ENCODE results near the gene RAB4A. TPM values are rescaled to one million over a fixed set of nuclear protein-coding genes. Genes with fewer than 3 reads are reported as not detected.

RAB4A gene
- total and polyA plus RNA-seq, 9 of the 15 experiments (the other 6 are each of a cell fraction or from before 2014, with no cell fraction given), result 8.3 to 61.0 (median 26.7) TPM

DNA sequence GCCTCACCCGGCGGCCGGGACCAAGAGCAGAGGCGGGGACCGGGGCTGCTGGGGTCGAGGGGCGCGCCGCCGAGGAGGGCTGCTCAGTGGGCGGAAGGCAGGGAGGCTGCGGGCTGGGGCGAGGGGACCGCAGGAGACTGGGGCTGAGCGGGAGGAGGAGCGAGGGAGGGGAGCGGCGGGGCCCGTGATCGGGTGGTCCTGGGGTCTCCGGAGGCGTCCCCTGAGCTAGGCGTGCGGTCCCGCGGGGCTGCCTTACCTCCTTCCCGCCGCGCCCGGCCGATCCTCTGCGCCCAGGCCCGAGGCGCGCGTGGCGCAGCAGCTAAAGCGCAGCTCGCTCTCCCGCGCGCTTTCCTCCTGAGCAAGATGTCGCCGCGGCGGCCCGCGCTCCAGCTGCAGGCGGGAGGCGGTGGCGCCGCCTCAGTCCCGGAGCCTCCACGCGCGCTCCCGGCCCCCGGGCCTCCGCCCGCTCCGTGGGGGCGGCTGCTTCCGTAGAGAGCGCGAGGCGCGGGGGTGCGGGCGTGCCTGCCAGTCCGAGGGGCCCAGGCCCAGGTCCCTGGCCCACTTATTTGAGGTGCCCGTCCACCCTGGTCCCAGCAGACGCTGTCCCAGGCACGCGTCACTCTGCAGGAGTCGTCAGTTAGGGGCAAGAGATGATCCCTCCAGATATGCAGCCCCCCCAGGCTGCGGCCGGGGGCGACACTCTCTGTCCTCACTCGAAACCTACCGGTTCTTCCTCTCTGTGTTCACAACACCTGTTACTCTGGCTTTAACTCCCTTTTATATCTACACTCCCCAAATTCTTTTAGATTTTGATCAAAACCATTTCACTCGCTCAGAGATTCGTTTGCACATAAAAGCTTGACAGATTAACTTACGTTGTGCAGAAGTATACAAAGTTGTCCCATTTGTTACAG is 72.0 kb downstream of the RAB4A start, which contains the start of gene CCSAP (continued):
- TF ChIP-seq, protein P1, sequence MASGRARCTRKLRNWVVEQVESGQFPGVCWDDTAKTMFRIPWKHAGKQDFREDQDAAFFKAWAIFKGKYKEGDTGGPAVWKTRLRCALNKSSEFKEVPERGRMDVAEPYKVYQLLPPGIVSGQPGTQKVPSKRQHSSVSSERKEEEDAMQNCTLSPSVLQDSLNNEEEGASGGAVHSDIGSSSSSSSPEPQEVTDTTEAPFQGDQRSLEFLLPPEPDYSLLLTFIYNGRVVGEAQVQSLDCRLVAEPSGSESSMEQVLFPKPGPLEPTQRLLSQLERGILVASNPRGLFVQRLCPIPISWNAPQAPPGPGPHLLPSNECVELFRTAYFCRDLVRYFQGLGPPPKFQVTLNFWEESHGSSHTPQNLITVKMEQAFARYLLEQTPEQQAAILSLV (tag; IDR thresholded peaks at IDR 0.05), result no peak
- TF ChIP-seq, protein P2, sequence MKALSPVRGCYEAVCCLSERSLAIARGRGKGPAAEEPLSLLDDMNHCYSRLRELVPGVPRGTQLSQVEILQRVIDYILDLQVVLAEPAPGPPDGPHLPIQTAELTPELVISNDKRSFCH (CRISPR knock-in tag; IDR thresholded peaks at IDR 0.05), result no peak
- TF ChIP-seq, protein P2 (tag; IDR thresholded peaks at IDR 0.05), result peak; percentile 87
- TF ChIP-seq ARNT (IDR thresholded peaks at IDR 0.05), result no peak
- TF ChIP-seq XRCC4 (IDR thresholded peaks at IDR 0.05; ENCODE audit: extremely low read depth, insufficient read depth, insufficient read length), result no peak
- TF ChIP-seq STAT5B (CRISPR knock-in tag; IDR thresholded peaks at IDR 0.05), result no peak
- no peak for TF ChIP-seq ZNF785 (CRISPR knock-in tag; IDR thresholded peaks at IDR 0.05)
- TF ChIP-seq ZNF124 (CRISPR knock-in tag; IDR thresholded peaks at IDR 0.05), result no peak
- no peak for TF ChIP-seq ZNF3 (CRISPR knock-in tag; IDR thresholded peaks at IDR 0.05)
- 0 out of 4 replicates have a peak, but pooled peaks of 1 of the 2 experiments have one; percentile 42 for TF ChIP-seq FOXK2 (conservative IDR thresholded peaks at IDR 0.05 in 1 of 2, IDR thresholded peaks at IDR 0.05 in 1 of 2; ENCODE audit: low read depth in 2 of 2)
- TF ChIP-seq NBN (IDR thresholded peaks at IDR 0.05; ENCODE audit: low read depth), result no peak
- no peak for TF ChIP-seq FOXM1 (IDR thresholded peaks at IDR 0.05; ENCODE audit: low read depth)
- no peak for TF ChIP-seq FOXM1 (CRISPR knock-in tag; IDR thresholded peaks at IDR 0.05; ENCODE audit: low read depth)
- TF ChIP-seq, protein P3, sequence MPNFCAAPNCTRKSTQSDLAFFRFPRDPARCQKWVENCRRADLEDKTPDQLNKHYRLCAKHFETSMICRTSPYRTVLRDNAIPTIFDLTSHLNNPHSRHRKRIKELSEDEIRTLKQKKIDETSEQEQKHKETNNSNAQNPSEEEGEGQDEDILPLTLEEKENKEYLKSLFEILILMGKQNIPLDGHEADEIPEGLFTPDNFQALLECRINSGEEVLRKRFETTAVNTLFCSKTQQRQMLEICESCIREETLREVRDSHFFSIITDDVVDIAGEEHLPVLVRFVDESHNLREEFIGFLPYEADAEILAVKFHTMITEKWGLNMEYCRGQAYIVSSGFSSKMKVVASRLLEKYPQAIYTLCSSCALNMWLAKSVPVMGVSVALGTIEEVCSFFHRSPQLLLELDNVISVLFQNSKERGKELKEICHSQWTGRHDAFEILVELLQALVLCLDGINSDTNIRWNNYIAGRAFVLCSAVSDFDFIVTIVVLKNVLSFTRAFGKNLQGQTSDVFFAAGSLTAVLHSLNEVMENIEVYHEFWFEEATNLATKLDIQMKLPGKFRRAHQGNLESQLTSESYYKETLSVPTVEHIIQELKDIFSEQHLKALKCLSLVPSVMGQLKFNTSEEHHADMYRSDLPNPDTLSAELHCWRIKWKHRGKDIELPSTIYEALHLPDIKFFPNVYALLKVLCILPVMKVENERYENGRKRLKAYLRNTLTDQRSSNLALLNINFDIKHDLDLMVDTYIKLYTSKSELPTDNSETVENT (CRISPR knock-in tag; IDR thresholded peaks at IDR 0.05), result peak; percentile 82
- peak; percentile 83 for TF ChIP-seq U2AF1 (optimal IDR thresholded peaks at IDR 0.05; ENCODE audit: low read depth, low read length)
- peak; percentile 81 for TF ChIP-seq RBFOX2 (IDR thresholded peaks at IDR 0.05; ENCODE audit: low read depth, low read length)
- no peak for TF ChIP-seq NCOA1 (IDR thresholded peaks at IDR 0.05; ENCODE audit: low read depth)
- TF ChIP-seq SNRNP70 (optimal IDR thresholded peaks at IDR 0.05; ENCODE audit: low read depth, low read length), result no peak
- no peak for TF ChIP-seq SP2 (IDR thresholded peaks at IDR 0.05; ENCODE audit: extremely low read depth, low read depth, low read length, poor library complexity, severe bottlenecking)
- no peak for TF ChIP-seq MAFF (IDR thresholded peaks at IDR 0.05; ENCODE audit: low read length)
- TF ChIP-seq, protein P4, sequence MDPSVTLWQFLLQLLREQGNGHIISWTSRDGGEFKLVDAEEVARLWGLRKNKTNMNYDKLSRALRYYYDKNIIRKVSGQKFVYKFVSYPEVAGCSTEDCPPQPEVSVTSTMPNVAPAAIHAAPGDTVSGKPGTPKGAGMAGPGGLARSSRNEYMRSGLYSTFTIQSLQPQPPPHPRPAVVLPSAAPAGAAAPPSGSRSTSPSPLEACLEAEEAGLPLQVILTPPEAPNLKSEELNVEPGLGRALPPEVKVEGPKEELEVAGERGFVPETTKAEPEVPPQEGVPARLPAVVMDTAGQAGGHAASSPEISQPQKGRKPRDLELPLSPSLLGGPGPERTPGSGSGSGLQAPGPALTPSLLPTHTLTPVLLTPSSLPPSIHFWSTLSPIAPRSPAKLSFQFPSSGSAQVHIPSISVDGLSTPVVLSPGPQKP (CRISPR knock-in tag; IDR thresholded peaks at IDR 0.05), result no peak
- no peak for TF ChIP-seq ZNF75A (CRISPR knock-in tag; IDR thresholded peaks at IDR 0.05)
- peak; percentile 72; the same call in 1 of the 2 replicates for TF ChIP-seq KAT7 (CRISPR knock-in tag; IDR thresholded peaks at IDR 0.05; ENCODE audit: borderline replicate concordance)
- peak; percentile 48 for TF ChIP-seq ZFX (CRISPR knock-in tag; IDR thresholded peaks at IDR 0.05)
- TF ChIP-seq KHSRP (IDR thresholded peaks at IDR 0.05), result no peak
- no peak for TF ChIP-seq GTF2E2 (tag; IDR thresholded peaks at IDR 0.05)
